Activated CD4-positive, alpha-beta T cell treated with anti-CD3 and anti-CD28 coated beads, Interleukin-2, Interleukin-6, amounts not matched to agents 100 ng/mL and 50 ng/mL, durations not matched to agents 16 hours and 8 hours (primary cell): ENCODE results near the gene SYT3.
"Not testable (repeated sequence)": the region's sequence is repeated elsewhere in the genome, so short reads cannot be mapped to it uniquely, and the experiment has no call there.

Experiments used
- DNase-seq: peaks from one replicate; pipeline ENCODE4 v3.0.0-alpha.2; 2020

SYT3 gene

GRCh38 chr19:50636317-50637085 lies 3.2 kb downstream of the SYT3 start:
- DNase-seq = no peak

- DNase-seq = no peak
Measured at GRCh38 chr19:50633973-50634372, 5.7 kb downstream of the SYT3 start.

DNA sequence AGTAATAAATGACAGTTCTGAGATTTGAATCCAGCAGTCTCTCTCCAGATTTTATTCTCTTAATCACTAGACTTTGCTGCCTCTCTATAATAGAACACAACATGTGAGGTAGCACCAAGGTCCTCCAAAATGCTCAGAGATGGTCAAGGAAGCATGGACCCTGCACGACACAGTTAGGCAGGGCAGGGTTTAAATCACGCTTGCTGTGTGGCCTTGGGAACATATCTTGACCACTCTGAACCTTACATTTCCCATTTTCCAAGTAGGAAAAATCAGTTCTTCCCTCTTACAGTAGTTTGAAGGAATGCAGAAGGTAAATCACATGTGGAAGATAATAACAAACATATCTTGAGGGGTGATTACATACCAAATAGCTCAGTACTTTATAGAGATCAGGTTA lies 6.3 kb downstream of the SYT3 start:
- DNase-seq = no peak

- no peak for DNase-seq
Measured at GRCh38 chr19:50632151-50632835, 7.4 kb downstream of the SYT3 start.

GRCh38 chr19:50629801-50630200 lies 9.9 kb downstream of the SYT3 start:
- DNase-seq = no peak

DNA sequence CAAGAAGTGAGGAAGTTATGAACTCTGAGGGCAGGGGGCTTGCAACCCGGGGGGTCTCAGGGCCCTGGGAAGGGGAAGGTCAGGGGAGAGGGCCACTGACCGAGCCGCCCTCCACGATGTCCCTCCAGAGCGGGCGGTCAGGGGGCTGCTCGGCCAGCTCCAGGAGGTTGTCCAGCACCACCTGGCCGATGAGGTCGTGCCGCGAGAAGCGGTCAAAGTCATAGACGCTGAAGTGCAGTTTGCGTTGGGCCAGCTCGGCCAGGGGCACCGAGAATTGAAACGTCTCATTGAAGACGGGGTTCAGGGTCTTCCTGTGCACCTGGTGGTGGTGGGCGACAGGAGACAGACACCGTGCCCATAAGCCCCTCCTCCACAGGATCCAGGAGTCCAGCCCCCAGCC lies 10.5 kb downstream of the SYT3 start:
- no peak for DNase-seq

GRCh38 chr19:50628551-50628950 lies 11.1 kb downstream of the SYT3 start:
- DNase-seq = no peak

DNA sequence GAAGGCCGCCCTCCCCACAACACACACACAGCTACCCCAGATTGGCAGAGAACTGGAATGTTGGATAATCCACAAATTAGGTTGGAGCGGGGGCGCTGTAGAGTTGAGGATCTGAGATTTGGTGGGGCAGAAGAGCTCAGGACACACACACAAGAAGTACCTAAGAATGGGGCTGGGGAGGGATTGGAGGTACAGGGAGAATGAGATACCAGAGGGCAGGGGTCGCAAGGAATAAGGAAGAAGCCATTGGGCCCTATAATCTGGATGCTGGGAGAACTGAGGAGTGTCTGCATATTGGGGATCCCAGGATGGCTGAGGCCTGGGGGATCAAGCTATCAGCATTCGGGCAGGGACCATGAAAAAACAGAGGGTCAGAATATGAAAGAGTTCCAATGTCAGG lies 11.5 kb downstream of the SYT3 start:
- DNase-seq = no peak

DNA sequence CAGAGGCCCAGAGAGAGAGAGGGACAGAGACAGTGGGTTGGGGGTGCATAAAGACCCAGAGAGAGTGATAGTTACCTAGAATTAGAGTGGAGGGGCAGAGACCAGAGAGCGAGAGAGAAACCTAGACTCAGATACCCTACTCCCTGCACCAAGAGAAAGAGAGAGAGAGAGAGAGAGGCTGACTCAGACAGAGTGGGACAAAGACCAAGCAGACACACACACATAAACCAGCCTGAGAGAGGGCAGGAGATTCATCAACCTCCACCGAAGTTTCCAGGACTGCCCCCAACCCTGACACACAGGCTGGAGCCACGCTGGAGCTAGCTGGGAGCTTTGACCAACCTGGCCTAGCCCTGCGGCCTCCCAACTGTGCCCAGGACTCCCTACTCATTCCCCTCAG lies 12.9 kb downstream of the SYT3 start:
- DNase-seq = no peak

GRCh38 chr19:50626011-50626410 lies 13.7 kb downstream of the SYT3 start:
- no peak for DNase-seq

- DNase-seq = no peak
Measured at GRCh38 chr19:50624949-50625600, 14.6 kb downstream of the SYT3 start.

DNA sequence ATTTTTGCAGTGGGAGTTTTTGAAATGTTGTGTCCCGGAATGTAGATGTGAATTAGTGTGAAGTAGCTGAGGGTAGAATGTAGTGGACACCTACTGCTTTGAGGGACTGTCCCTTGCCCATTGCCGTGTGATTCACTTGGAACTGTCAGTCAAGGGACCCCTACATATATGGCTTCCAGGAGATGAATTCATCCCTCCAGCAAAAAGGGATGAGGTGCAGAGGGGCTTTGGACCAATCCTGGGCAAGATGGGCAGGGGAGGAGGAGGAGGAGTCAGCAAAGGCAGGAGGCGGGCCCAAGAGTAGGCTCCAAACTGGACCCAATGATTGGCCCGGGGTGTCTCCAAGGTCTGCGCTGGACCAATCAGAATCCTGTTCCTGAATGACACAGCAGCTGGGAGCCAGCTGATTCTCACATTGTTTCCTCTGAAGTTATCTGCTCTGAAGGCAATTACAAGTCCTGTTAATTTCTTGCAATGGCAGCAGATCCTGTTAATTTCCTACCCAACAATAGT lies 19.2 kb downstream of the SYT3 start:
- not testable (repeated sequence) for DNase-seq

GRCh38 chr19:50619184-50619583 lies 20.5 kb downstream of the SYT3 start:
- not testable (repeated sequence) for DNase-seq

GRCh38 chr19:50618379-50618778 lies 21.3 kb downstream of the SYT3 start:
- not testable (repeated sequence) for DNase-seq

- not testable (repeated sequence) for DNase-seq
Measured at GRCh38 chr19:50612504-50613404, 26.9 kb downstream of the SYT3 start.

DNA sequence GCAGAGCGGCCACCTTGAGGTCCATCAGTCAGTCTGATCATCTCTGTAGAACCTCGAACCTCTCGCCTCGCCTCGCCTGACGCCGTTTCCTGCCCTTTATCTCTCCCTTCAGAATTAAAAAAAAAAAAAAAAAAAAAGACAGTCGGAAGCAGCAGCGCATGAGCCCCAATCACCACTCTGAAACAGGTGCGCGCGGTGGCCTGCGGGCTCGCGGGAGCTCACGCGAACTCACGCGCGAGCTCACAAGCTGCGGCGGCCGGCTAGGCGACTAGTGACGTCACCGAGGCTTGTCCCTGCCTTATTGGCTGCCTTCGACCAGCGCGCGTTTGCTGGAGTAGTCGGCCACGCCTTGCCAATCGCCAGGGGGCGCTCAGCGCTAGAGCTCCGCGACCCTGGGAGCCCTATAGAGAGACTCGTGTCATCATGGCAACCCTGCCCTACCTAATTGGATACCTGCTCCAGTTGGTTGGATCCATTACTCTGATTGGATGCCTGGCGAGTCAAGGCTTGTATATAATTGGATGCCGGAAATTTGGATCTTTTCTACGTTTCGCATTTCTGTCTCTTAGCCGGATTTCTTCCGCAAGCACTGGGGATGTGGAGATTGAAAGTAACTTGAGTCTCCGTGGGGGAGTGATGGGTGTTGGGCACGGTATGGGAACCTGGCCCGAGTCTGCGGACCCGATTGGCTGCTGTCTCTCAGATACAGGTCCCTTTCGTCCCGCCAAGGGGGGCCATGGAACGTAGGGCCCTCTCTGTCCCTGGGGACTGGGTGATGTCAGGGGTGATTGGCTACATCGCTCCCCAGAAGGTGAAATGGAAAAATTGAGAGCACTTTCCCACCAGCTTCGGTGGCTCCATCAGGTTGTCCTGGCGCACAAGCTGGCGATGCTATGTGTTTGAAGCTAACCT lies 31.6 kb downstream of the SYT3 start:
- peak; percentile 93 for DNase-seq

- DNase-seq = no peak
Measured at GRCh38 chr19:50607388-50607787, 32.3 kb downstream of the SYT3 start.

- not testable (repeated sequence) for DNase-seq
Measured at GRCh38 chr19:50606059-50606836, 33.4 kb downstream of the SYT3 start.

DNA sequence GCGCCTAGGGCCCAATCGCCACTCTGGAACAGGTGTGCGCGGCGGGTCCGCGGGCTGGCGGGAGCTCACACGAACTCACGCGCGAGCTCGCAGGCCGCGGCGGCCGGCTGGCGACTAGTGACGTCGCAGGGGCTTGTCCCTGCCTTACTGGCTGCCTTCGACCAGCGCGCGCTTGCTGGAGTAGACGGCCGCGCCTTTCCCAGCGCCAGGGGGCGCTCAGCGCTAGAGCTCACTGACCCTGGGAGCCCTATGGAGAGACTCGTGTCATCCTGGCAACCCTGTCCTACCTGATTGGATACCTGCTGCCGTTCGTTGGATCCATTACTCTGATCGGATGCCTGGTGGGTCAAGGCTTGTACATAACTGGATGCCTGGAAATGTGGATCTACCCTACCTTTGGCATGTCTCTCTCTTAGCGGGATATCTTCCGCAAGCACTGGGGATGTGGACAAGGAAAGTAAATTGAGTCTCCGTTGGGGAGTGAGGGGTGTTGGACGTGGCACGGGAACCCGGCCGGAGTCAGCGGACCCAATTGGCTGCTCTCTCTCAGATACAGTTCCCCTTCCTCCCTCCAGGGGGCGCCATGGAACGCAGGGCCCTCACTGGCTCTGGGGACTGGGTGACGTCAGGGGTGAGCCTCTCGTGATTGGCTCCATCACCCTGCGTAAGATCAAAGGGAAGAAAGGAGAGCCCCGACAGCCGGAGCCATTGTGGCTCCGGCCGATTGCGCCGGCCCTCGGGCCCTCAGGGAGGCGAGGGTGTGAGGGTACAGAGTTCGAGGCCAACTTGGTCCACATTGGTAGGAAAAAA lies 35.2 kb downstream of the SYT3 start:
- DNase-seq = not testable (repeated sequence)

GRCh38 chr19:50602935-50603334 lies 36.7 kb downstream of the SYT3 start:
- no peak for DNase-seq
